RWPE2 (cell line): ENCODE measurements around the gene EFCAB8.
A peak's percentile ranks its signal among the peaks of the same experiment; 100 is the strongest.

Experiments
- ATAC-seq: fragments of 200-7000 bp; cut with Tn5 transposase; 3 replicates; pipeline ENCODE4 v1.9.1; 2021; ENCODE audit warnings: low read depth
- DNase-seq: peaks from one replicate; pipeline ENCODE4 v3.0.0-alpha.2; 2020; ENCODE audit warnings: low spot score
- H3K27ac ChIP-seq: fragments of 450-650 bp; 2 replicates; pipeline ENCODE4 v1.5.1; 2017; ENCODE audit warnings: mild to moderate bottlenecking; ENCODE audit not compliant: poor library complexity, severe bottlenecking
- H3K27me3 ChIP-seq: fragments of 250-450 bp; sonication (Bioruptor Pico); 2 replicates; pipeline ENCODE4 v1.5.1; 2021; ENCODE audit warnings: mild to moderate bottlenecking, moderate library complexity; ENCODE audit not compliant: insufficient read depth, poor library complexity, severe bottlenecking
- H3K36me3 ChIP-seq: fragments of 250-450 bp; sonication (Bioruptor Pico); 2 replicates; pipeline ENCODE4 v1.5.1; 2020; ENCODE audit warnings: low read depth, mild to moderate bottlenecking, moderate library complexity
- H3K4me1 ChIP-seq: fragments of 250-450 bp; sonication (Bioruptor Pico); 2 replicates; pipeline ENCODE4 v1.5.1; 2021; ENCODE audit warnings: mild to moderate bottlenecking, moderate library complexity; ENCODE audit not compliant: insufficient read depth, poor library complexity, severe bottlenecking
- H3K4me3 ChIP-seq: fragments of 250-450 bp; sonication (Bioruptor Pico); 2 replicates; pipeline ENCODE4 v1.5.1; 2021; ENCODE audit warnings: mild to moderate bottlenecking, moderate library complexity; ENCODE audit not compliant: severe bottlenecking
- H3K9me3 ChIP-seq: fragments of 250-450 bp; sonication (Bioruptor Pico); 2 replicates; pipeline ENCODE4 v1.5.1; 2021; ENCODE audit warnings: mild to moderate bottlenecking, moderate library complexity; ENCODE audit not compliant: severe bottlenecking
- CTCF ChIP-seq: fragments of 450-650 bp; IDR thresholded peaks from one replicate; pipeline ENCODE4 v1.5.1; 2017; ENCODE audit warnings: mild to moderate bottlenecking, moderate library complexity; ENCODE audit not compliant: poor library complexity, severe bottlenecking

Gene EFCAB8

GRCh38 chr20:32980990-32981389 lies 122.3 kb downstream of the EFCAB8 start:
- TF ChIP-seq CTCF = no peak
- Histone ChIP-seq H3K27me3 (no peaks in the 10 kb centered on the region), H3K36me3 (no peaks in the 10 kb centered on the region), H3K4me3 (no peak overlapping the region), H3K4me1 (no peaks in the 10 kb centered on the region), H3K27ac (no peak overlapping the region), H3K9me3 (no peaks in the 10 kb centered on the region)
- ATAC-seq (no peak), DNase-seq (peak; percentile 59)

GRCh38 chr20:32982617-32983458 lies 124.1 kb downstream of the EFCAB8 start:
- H3K27ac ChIP-seq = no peak overlapping the region
- DNase-seq = peak; percentile 78
- TF ChIP-seq CTCF = no peak
- no peaks in the 10 kb centered on the region for H3K27me3 ChIP-seq
- no peaks in the 10 kb centered on the region for H3K36me3 ChIP-seq
- H3K9me3 ChIP-seq = no peaks in the 10 kb centered on the region
- H3K4me1 ChIP-seq = no peaks in the 10 kb centered on the region
- H3K4me3 ChIP-seq = no peak overlapping the region
- peak; percentile 11; the same call in 1 of the 3 replicates for ATAC-seq

- no peaks in the 10 kb centered on the region for H3K27me3 ChIP-seq
- no peak overlapping the region for H3K27ac ChIP-seq
- no peak for TF ChIP-seq CTCF
- DNase-seq (peak; percentile 80), ATAC-seq (no peak)
- no peak overlapping the region for H3K4me3 ChIP-seq
- H3K36me3 ChIP-seq = no peaks in the 10 kb centered on the region
- no peaks in the 10 kb centered on the region for H3K4me1 ChIP-seq
- H3K9me3 ChIP-seq = no peaks in the 10 kb centered on the region
These were observed 124.9 kb downstream of the EFCAB8 start for GRCh38 chr20:32983459-32984112.

GRCh38 chr20:32984196-32984595 lies 125.5 kb downstream of the EFCAB8 start:
- ATAC-seq (peak; percentile 31; the same call in 1 of the 3 replicates), DNase-seq (peak; percentile 64)
- no peak overlapping the region for H3K4me3 ChIP-seq
- no peaks in the 10 kb centered on the region for H3K4me1 ChIP-seq
- no peak overlapping the region for H3K27ac ChIP-seq
- TF ChIP-seq CTCF = no peak
- no peaks in the 10 kb centered on the region for H3K27me3 ChIP-seq
- no peaks in the 10 kb centered on the region for H3K36me3 ChIP-seq
- no peaks in the 10 kb centered on the region for H3K9me3 ChIP-seq
